PFSK-1 (cell line): ENCODE measurements around the gene PRRC2B.

ENCODE experiments used
- POLR2AphosphoS5 ChIP-seq: IDR thresholded peaks from 2 replicates; pipeline ENCODE4 v1.6.1; 2012; ENCODE audit warnings: low read depth, mild to moderate bottlenecking, control low read depth, low read length, moderate library complexity
- REST ChIP-seq, 2 experiments: IDR thresholded peaks; 2 replicates each; pipeline versions ENCODE4 v1.6.1 to v1.8.0; 2011 to 2012; ENCODE audit warnings: low read depth in 2 of 2, low read length in 2 of 2, control low read depth in 1 of 2, inconsistent platforms in 1 of 2, mild to moderate bottlenecking in 1 of 2, moderate library complexity in 1 of 2; ENCODE audit not compliant: insufficient read depth in 1 of 2
- TAF1 ChIP-seq: IDR thresholded peaks from 2 replicates; pipeline ENCODE4 v1.6.1; 2012; ENCODE audit warnings: low read length, control low read depth, borderline replicate concordance; ENCODE audit not compliant: insufficient read depth

DNA sequence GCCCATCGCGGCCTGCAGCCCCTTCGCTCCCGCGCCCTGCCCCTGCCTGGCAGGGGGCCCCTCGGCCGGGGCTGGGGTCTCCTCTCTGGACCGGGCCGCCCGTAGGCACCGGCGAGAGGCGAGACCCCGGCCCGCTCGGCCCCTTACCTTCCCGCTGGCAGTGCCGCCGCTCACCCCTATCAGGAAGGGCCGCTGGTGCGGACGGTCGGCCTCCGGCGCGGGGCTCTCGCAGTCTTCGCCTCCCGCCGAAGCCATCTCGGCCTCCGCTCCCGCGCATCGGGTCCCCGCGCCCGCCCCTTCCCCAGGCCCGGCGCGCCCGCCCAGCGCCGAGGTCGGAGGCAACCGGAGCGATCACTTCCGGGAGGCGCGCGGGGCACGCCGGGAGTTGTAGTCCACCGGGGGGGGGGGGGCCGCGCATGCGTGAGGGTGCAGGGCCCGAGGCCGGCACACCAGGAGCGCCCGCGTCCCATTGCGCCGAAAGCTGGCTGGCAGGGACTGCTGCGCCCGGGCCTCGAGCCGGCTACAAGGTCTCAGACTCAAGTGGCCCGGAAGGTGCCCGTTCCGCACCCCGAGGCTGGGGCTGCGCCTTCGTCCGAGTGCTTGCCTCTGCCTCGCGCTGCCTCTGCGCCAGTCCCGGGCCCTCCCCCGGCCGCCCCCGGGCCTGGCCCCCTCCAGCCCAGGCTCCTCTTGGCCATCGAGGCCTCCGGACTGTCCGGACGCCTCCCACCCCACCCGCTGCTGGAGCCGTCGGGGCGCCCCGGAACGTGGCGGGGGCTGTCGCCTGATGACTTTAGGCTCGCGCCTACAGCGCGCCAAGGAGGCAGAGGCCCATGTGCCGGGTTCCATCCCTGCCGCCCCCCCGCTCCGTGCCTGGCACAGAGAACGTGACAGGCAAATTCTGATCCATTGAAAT is 137.3 kb downstream of the PRRC2B start, which contains the start of gene UCK1:
- no peak for TF ChIP-seq TAF1
- no peak for TF ChIP-seq REST (IDR thresholded peaks at IDR 0.05; ENCODE audit: insufficient read depth in 1 of 2, low read depth in 2 of 2, low read length in 2 of 2)
- TF ChIP-seq POLR2AphosphoS5: peak; percentile 40; the same call in 1 of the 2 replicates
